Panc1 (cell line): ENCODE measurements around the gene RNF220. TPM values are rescaled to one million over a fixed set of nuclear protein-coding genes. Genes with fewer than 3 reads are reported as not detected.

ENCODE experiments used
- ATAC-seq: fragments of 200-7000 bp; cut with Tn5 transposase; 2 replicates; pipeline ENCODE4 v1.9.1; 2020; ENCODE audit warnings: mild to moderate bottlenecking, moderate library complexity
- BruUV-seq: library from RNA; stranded (reverse); fragments of 400-500 nt; replicated peaks from 2 replicates; lab custom pipeline; 2021; lab: Mats Ljungman, UMichigan
- CTCF ChIA-PET: fragments of 300-600 bp; sonication (Branson Sonifier 250); formaldehyde crosslinking; loops from one replicate; lab custom pipeline; 2022; ENCODE audit warnings: antibody characterized with exemption; lab: Charles Lee
- POLR2A ChIA-PET: fragments of 300-600 bp; sonication (Branson Sonifier 250); formaldehyde crosslinking; loops from one replicate; lab custom pipeline; 2022; ENCODE audit warnings: antibody characterized with exemption; lab: Charles Lee
- DNase-seq: peaks from one replicate; pipeline ENCODE4 v3.0.0-alpha.2; 2010; ENCODE audit warnings: low read depth, low spot score
- H3K27ac ChIP-seq: 2 replicates; pipeline ENCODE4 v1.5.1; 2011; ENCODE audit warnings: mild to moderate bottlenecking, low read length, inconsistent platforms
- H3K27me3 ChIP-seq: fragments of 200-500 bp; sonication (Bioruptor generic); 2 replicates; pipeline ENCODE4 v1.6.0; 2014; ENCODE audit warnings: low read length, inconsistent platforms; ENCODE audit not compliant: control insufficient read depth, insufficient read depth
- H3K36me3 ChIP-seq: fragments of 200-500 bp; sonication (Bioruptor generic); 2 replicates; pipeline ENCODE4 v1.5.1; 2014; ENCODE audit warnings: inconsistent platforms, mild to moderate bottlenecking, low read length, moderate library complexity; ENCODE audit not compliant: control insufficient read depth, insufficient read depth
- H3K4me1 ChIP-seq: 2 replicates; pipeline ENCODE4 v1.5.1; 2011; ENCODE audit warnings: inconsistent platforms, mild to moderate bottlenecking, low read length, moderate library complexity; ENCODE audit not compliant: control insufficient read depth, insufficient read depth
- H3K4me3 ChIP-seq, 2 experiments: 2 replicates each; pipeline ENCODE4 v1.5.1; 2011 to 2012; ENCODE audit warnings: low read depth in 2 of 2, low read length in 2 of 2, mild to moderate bottlenecking in 2 of 2, inconsistent platforms in 1 of 2, moderate library complexity in 1 of 2
- H3K9me3 ChIP-seq: fragments of 200-500 bp; sonication (Bioruptor generic); 2 replicates; pipeline ENCODE4 v1.5.1; 2014; ENCODE audit warnings: low read depth, mild to moderate bottlenecking, inconsistent platforms, low read length, moderate library complexity; ENCODE audit not compliant: control insufficient read depth, insufficient read depth
- CTCF ChIP-seq: fragments of 450-650 bp; IDR thresholded peaks from 2 replicates; pipeline ENCODE4 v1.5.1; 2017; ENCODE audit warnings: mild to moderate bottlenecking
- POLR2AphosphoS5 ChIP-seq: IDR thresholded peaks from 2 replicates; pipeline ENCODE4 v1.6.1; 2012; ENCODE audit warnings: mild to moderate bottlenecking, low read depth, low read length, moderate library complexity
- REST ChIP-seq, 2 experiments: IDR thresholded peaks; 2 replicates each; pipeline ENCODE4 v1.6.1; 2011 to 2012; ENCODE audit warnings: low read depth in 2 of 2, control low read depth in 1 of 2, low read length in 1 of 2, mild to moderate bottlenecking in 1 of 2, moderate library complexity in 1 of 2; ENCODE audit not compliant: insufficient read depth in 1 of 2
- SIN3A ChIP-seq: IDR thresholded peaks from 2 replicates; pipeline ENCODE4 v1.6.1; 2012; ENCODE audit warnings: low read depth, mild to moderate bottlenecking, low read length, moderate library complexity, borderline replicate concordance; ENCODE audit not compliant: insufficient read depth
- TCF7L2 ChIP-seq: IDR thresholded peaks from 2 replicates; pipeline ENCODE4 v1.6.1; 2011; ENCODE audit warnings: mild to moderate bottlenecking, low read depth, low read length, inconsistent platforms
- in situ Hi-C: cut with HindIII; loops from 2 replicates; pipeline ENCODE4 v1.10.0; 2016; ENCODE audit warnings: low sequenced_read_pairs, low pct_unique_long_range_greater_than_20kb
- intact Hi-C: fragments of 100-400 bp; cut with micrococcal nuclease; formaldehyde crosslinking; loops from one replicate; pipeline ENCODE4 v1.10.0; 2022; ENCODE audit not compliant: unreplicated experiment
- total RNA-seq: library from RNA; stranded (reverse); gene quantifications from one replicate; pipeline ENCODE4 v1.2.1, GENCODE V29; 2021; ENCODE audit not compliant: unreplicated experiment

Gene RNF220
- total RNA-seq, 1 experiment from 2014 or later: 64.9 TPM

GRCh38 chr1:44390277-44390676, 14.8 kb upstream of the RNF220 start:
- in situ Hi-C loops: no loop called here
- DNase-seq: peak; percentile 27
- intact Hi-C loops: no loop called here
- Histone ChIP-seq H3K4me3 (no peak overlapping the region), H3K36me3 (no peaks in the 10 kb centered on the region), H3K27me3 (peaks cover 5% of the 10 kb centered on the region), H3K9me3 (no peaks in the 10 kb centered on the region), H3K4me1 (no peaks in the 10 kb centered on the region), H3K27ac (no peak overlapping the region)
- no peak for TF ChIP-seq POLR2AphosphoS5
- TF ChIP-seq SIN3A: no peak
- TF ChIP-seq CTCF: no peak
- TF ChIP-seq TCF7L2: no peak
- no peak for TF ChIP-seq REST (IDR thresholded peaks at IDR 0.05; ENCODE audit: insufficient read depth in 1 of 2, low read depth in 2 of 2, low read length in 1 of 2)
- BruUV-seq: no TSS peak
- ChIA-PET CTCF (no interaction called here), POLR2A (interaction anchor here (0.7 kb wide), 1 partner anchor 21 kb away, joined by 13 read pairs; no protein-coding TSS in a partner anchor)
- 0 out of 2 replicates have a peak, but pooled peaks have one; percentile 53 for ATAC-seq

GRCh38 chr1:44401256-44402228, 3.5 kb upstream of the RNF220 start:
- in situ Hi-C loops: no loop called here
- no peak for ATAC-seq
- ChIA-PET CTCF (no interaction called here), POLR2A (no interaction called here)
- no peaks in the 10 kb centered on the region for H3K9me3 ChIP-seq
- H3K27ac ChIP-seq: no peak overlapping the region
- intact Hi-C loops: no loop called here
- peaks cover 6% of the 10 kb centered on the region; the same call in 1 of the 2 replicates for H3K4me1 ChIP-seq
- DNase-seq: no peak
- peaks cover 13% of the 10 kb centered on the region for H3K27me3 ChIP-seq
- TF ChIP-seq CTCF (no peak), SIN3A (no peak)
- no peaks in the 10 kb centered on the region for H3K36me3 ChIP-seq
- no peak overlapping the region for H3K4me3 ChIP-seq
- no TSS peak for BruUV-seq
